GM12872 (cell line): ENCODE measurements around the gene LRRC3.

Experiments
- TF ChIP-seq, protein P1 (sequence below): IDR thresholded peaks from 3 replicates; pipeline ENCODE4 v1.5.1; 2011; ENCODE audit warnings: low read depth, mild to moderate bottlenecking, low read length, moderate library complexity; ENCODE audit not compliant: insufficient read depth

Gene LRRC3, protein sequence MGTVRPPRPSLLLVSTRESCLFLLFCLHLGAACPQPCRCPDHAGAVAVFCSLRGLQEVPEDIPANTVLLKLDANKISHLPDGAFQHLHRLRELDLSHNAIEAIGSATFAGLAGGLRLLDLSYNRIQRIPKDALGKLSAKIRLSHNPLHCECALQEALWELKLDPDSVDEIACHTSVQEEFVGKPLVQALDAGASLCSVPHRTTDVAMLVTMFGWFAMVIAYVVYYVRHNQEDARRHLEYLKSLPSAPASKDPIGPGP

DNA sequence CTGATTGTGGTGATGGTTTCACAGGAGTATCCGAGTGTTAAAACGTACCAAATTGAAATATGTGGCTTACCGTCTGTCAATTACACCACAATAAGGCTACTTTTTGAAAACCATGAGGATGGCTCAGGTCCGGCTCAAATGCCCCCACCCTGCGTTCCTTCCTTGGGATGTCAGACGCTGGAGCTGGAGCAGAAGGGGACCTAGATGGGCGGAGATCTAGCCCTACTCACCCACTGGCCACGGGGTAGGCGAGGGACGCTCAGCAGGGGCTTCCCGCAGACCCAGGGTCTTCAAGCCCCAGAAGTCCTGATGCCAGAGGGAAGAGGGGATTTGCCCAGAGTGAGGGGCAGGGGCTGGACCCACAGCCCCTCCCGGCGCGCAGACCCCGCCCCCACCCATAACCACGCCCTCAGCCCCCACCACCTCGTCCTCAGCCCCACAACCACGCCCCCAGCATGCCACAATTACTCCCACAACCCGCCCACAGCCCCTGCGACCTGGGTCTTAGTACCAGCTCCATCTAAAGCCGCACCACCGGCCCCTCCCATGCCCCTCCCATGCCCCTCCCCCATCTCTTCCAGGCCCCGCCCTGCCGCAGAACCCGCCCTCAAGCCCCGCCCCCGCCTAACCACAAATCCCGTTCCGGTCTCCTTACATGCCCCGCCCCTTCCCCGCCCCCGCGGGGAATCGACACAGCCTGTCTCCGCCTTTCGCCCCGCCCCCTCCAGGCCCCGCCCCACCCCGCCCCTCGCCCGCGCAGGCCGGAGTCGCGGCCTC lies at the start of gene LRRC3:
TSS of gene LRRC3 (plus strand) at position 764 of the 777 bp plus-strand sequence. CDS start 1,135 bp downstream, outside the sequence.
- TF ChIP-seq, protein P1, sequence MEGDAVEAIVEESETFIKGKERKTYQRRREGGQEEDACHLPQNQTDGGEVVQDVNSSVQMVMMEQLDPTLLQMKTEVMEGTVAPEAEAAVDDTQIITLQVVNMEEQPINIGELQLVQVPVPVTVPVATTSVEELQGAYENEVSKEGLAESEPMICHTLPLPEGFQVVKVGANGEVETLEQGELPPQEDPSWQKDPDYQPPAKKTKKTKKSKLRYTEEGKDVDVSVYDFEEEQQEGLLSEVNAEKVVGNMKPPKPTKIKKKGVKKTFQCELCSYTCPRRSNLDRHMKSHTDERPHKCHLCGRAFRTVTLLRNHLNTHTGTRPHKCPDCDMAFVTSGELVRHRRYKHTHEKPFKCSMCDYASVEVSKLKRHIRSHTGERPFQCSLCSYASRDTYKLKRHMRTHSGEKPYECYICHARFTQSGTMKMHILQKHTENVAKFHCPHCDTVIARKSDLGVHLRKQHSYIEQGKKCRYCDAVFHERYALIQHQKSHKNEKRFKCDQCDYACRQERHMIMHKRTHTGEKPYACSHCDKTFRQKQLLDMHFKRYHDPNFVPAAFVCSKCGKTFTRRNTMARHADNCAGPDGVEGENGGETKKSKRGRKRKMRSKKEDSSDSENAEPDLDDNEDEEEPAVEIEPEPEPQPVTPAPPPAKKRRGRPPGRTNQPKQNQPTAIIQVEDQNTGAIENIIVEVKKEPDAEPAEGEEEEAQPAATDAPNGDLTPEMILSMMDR, result no peak

DNA sequence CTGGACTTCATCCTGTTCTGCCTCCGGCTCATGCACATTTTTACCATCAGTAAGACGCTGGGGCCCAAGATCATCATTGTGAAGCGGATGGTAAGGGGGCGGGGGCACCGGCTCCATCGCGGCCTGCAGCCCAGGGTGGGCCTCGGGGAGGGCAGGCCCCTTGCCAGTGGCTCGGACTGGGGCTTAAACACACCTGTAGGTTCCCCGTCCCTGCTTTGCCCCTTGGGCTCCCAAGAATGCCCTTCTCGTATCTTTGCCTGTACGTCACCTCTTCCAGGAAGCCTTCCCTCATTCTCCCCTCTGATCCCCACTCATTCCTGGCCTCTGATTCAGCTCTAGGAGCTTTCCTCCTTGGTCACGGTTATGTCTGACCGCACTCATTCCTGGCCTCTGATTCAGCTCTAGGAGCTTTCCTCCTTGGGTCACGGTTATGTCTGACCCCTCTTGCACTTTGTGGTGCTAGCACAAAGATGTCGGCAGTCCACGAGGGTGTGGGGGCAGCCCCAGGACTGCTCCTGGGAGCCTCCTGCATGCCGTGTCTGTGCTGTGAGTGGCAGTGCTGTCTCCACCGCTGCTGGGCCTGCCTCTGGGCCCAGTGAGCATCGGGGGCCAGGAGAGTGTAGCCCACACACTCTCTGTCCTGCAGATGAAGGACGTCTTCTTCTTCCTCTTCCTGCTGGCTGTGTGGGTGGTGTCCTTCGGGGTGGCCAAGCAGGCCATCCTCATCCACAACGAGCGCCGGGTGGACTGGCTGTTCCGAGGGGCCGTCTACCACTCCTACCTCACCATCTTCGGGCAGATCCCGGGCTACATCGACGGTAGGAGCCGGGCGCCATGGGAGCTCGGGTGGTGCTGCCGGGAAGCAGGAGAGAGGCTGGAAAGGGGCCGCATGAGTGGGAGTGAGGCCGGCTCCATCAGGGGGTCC lies 49.1 kb upstream of the LRRC3 start:
- TF ChIP-seq, protein P1, result no peak

DNA sequence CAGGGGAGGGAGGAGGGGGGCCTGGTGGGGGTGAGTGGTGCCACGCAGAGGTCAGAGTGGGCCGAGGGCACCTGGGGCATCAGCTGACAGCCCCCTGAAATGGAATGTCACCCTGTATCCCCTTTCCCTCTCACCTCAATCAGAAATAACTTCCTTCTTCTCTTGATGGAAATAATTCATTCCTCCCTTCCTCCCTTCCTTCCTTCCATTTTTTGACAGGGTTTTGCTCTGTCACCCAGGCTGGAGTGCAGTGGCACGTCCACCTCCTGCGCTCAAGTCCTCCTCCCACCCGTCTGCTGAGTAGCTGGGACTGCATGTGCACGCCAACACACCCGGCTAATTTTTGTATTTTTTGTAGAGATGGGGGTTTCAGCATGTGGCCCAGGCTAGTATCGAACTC lies 48.4 kb upstream of the LRRC3 start:
- TF ChIP-seq, protein P1, result no peak

DNA sequence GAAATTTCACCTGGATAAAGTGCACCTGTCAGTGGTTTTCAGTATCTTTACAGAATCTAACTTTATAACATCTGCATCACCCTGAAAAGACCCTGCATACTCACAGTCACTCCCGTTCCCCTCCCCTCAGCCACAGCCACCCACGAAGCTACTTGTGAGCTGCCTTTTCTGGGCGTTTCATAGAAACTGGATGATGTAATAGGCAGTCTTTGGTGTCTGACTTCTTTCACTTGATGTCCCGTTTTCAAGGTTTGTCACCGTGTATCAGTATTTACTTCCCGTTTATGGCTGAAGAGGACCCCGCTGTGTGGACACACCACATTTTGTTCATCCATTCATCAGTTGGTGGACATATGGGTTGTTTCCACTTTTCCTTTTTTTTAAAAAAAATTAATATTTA lies 47.8 kb upstream of the LRRC3 start:
- TF ChIP-seq, protein P1, result no peak

DNA sequence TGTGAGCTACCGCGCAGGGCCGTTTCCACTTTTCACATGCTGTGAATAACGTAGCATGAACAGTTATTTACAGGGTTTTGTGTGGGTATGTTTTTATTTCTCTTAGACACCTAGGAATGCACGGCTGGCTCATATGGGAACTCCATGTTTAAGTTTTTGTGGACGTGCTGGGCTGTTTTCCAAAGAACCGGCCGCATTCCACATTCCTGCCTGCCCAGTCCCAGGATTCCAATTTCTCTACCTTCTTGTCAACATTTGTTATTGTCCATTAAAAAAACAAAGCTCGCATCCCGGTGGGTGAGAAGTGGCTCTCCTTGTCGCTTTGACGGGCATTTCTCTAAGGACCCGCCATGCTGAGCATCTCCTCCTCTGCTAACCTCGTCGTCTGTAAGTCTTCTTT lies 47.1 kb upstream of the LRRC3 start:
- TF ChIP-seq, protein P1, result no peak

DNA sequence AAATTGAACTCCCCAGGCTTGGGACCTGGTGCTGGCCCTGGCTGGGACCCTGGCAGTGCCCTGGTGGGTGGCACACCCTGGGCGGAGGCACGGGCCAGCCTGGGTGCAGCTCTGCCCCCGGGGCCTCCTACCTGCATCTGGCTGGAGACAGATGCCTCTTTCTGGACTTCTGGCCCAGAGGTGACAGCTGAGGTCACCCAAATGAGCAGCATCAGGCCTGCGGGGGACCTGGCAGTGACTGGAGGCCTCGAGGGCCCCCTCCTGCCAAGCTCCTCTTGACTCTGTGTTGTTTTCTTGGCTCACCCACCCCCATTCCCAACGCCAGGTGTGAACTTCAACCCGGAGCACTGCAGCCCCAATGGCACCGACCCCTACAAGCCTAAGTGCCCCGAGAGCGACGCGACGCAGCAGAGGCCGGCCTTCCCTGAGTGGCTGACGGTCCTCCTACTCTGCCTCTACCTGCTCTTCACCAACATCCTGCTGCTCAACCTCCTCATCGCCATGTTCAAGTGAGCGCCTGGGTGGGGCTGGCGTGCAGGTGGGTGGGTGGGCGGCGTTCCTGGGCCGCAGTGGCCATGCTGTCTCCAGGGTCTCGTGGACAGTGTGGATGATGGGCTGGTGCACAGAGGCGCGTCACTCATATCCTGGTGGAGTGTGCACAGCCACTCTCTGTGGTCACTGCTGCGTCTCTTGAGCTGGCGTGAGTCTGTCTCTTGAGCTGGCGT lies 41.6 kb upstream of the LRRC3 start:
- TF ChIP-seq, protein P1, result no peak
